Renal cortex interstitium (tissue), 11 donors: ENCODE results near the gene TEX53. TPM values are rescaled to one million over a fixed set of nuclear protein-coding genes. Genes with fewer than 3 reads are reported as not detected.
A peak's percentile ranks its signal among the peaks of the same experiment; 100 is the strongest.

ENCODE experiments used
- DNase-seq, 11 donors: peaks; one replicate each; pipeline ENCODE4 v3.0.0-alpha.2; 2013; ENCODE audit warnings: low read depth in 9 of 11, low spot score in 4 of 11; ENCODE audit errors: extremely low read depth in 1 of 11
- polyA plus RNA-seq, 3 donors: library from polyadenylated mRNA; unstranded; fragments of 120-200 nt; gene quantifications; one replicate each; pipeline ENCODE4 v1.2.1, GENCODE V29; 2013; ENCODE audit not compliant: insufficient read length in 3 of 3

The TEX53 gene
- polyA plus RNA-seq, 3 donors, result not detected

GRCh38 chr9:114653556-114654159, 3.9 kb downstream of the TEX53 start:
- DNase-seq, result peak; percentile 29 to 68 (median 56)

GRCh38 chr9:114652776-114653555, 4.6 kb downstream of the TEX53 start:
- no peak for DNase-seq

GRCh38 chr9:114643896-114644295, 13.7 kb downstream of the TEX53 start:
- DNase-seq, result no peak

GRCh38 chr9:114643001-114643400, 14.6 kb downstream of the TEX53 start:
- DNase-seq, result no peak

GRCh38 chr9:114641967-114642366, 15.6 kb downstream of the TEX53 start:
- no peak for DNase-seq

GRCh38 chr9:114638404-114638803, 19.2 kb downstream of the TEX53 start:
- no peak for DNase-seq

- no peak for DNase-seq
These were observed 23.2 kb downstream of the TEX53 start for GRCh38 chr9:114634387-114634786.

- no peak for DNase-seq
These were observed 24.0 kb downstream of the TEX53 start for GRCh38 chr9:114633438-114634089.

GRCh38 chr9:114631166-114631565, 26.4 kb downstream of the TEX53 start:
- no peak for DNase-seq

GRCh38 chr9:114629563-114630090, 28.0 kb downstream of the TEX53 start:
- no peak for DNase-seq

GRCh38 chr9:114627553-114627952, 30.1 kb downstream of the TEX53 start:
- no peak for DNase-seq

GRCh38 chr9:114626415-114627020, 31.1 kb downstream of the TEX53 start:
- DNase-seq, result no peak

GRCh38 chr9:114624677-114625076, 32.9 kb downstream of the TEX53 start:
- DNase-seq, result no peak

- no peak for DNase-seq
These were observed 35.5 kb downstream of the TEX53 start for GRCh38 chr9:114621975-114622609.

GRCh38 chr9:114621561-114621960, 36.0 kb downstream of the TEX53 start:
- DNase-seq, result no peak

- no peak for DNase-seq
These were observed 38.3 kb downstream of the TEX53 start for GRCh38 chr9:114619191-114619761.

GRCh38 chr9:114616684-114617520, 40.7 kb downstream of the TEX53 start:
- DNase-seq, result no peak

- DNase-seq, result no peak
These were observed 43.2 kb downstream of the TEX53 start for GRCh38 chr9:114614373-114614772.
